GM13977 (cell line): ENCODE results near the gene SLC36A4.

Source experiments
- DNase-seq: peaks from one replicate; pipeline ENCODE4 v3.0.0; 2012; ENCODE audit warnings: low spot score
- in situ Hi-C: fragments of 300-500 bp; cut with MboI; formaldehyde crosslinking; loops from one replicate; pipeline ENCODE4 v1.12.0; 2022; ENCODE audit warnings: low sequenced_read_pairs, low pct_unique_long_range_greater_than_20kb, mixed read lengths, inconsistent platforms; ENCODE audit not compliant: unreplicated experiment
- TF ChIP-seq, protein P1 (sequence below): IDR thresholded peaks from 2 replicates; pipeline ENCODE4 v1.5.1; 2012; ENCODE audit warnings: mild to moderate bottlenecking, control low read depth; ENCODE audit not compliant: insufficient read depth; ENCODE audit errors: extremely low read depth, missing control alignments

SLC36A4 gene

DNA sequence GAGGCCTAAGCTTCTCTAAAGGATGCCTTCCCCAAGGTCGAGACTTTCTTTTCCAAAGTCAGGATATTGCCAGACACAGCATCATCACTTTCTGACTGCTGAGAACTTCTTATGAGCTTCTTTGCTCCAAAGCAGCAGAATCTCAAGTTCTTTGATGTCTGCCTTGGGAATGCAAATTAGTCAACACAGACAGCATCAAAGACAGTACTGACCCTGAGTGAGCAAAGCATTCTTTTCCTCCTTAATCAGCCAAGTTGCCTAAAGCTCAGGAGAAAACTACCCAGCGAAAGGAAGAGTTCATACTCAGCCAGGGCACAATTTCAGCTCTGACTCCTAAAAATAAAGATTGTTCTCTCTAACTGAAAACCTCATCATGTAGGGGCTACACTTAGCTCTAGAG, 98.0 kb downstream of the SLC36A4 start:
- TF ChIP-seq, protein P1, sequence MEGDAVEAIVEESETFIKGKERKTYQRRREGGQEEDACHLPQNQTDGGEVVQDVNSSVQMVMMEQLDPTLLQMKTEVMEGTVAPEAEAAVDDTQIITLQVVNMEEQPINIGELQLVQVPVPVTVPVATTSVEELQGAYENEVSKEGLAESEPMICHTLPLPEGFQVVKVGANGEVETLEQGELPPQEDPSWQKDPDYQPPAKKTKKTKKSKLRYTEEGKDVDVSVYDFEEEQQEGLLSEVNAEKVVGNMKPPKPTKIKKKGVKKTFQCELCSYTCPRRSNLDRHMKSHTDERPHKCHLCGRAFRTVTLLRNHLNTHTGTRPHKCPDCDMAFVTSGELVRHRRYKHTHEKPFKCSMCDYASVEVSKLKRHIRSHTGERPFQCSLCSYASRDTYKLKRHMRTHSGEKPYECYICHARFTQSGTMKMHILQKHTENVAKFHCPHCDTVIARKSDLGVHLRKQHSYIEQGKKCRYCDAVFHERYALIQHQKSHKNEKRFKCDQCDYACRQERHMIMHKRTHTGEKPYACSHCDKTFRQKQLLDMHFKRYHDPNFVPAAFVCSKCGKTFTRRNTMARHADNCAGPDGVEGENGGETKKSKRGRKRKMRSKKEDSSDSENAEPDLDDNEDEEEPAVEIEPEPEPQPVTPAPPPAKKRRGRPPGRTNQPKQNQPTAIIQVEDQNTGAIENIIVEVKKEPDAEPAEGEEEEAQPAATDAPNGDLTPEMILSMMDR, result no peak
- DNase-seq, result no peak
- in situ Hi-C loops, result no loop called here
